Measurements from ENCODE around the gene CEP89. TPM values are rescaled to one million over a fixed set of nuclear protein-coding genes. Genes with fewer than 3 reads are reported as not detected.

Gene CEP89
- total and polyA plus RNA-seq, 2 of the 4 experiments (the other 2 are of a cell fraction), result 7.2 to 17.4 TPM

DNA sequence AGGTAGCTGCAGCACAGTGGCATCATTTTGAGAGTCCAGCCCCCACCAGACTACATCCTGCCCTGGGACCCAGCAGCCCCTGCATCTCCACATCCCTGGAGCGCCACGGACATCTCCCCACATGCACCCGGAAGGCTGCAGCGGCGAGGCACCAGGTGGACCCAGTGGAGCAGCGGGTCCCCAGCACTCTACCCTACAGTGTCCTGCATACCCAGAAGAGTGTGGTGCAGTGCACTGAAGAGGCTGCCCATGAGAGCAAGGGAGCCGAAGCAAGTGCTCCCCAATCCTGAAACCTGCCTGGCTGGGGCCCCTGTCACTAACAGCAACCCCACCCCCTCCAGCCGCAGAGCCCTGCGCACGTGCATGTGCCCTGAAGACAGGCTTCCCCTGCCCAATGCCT, 80.9 kb downstream of the CEP89 start:
- H4K91ac ChIP-seq (ENCODE audit: insufficient read depth, low read depth, low read length), result no peak overlapping the region
- no peak overlapping the region for H2BK120ac ChIP-seq (ENCODE audit: low read depth, low read length)
- H3K36me3 ChIP-seq (ENCODE audit: control insufficient read depth, insufficient read depth, low read length), result peaks cover 5% of the 10 kb centered on the region; the same call in 1 of the 2 replicates
- no peak overlapping the region for H3K4me2 ChIP-seq (ENCODE audit: low read depth, low read length)
- H3K27me3 ChIP-seq (ENCODE audit: control insufficient read depth, insufficient read depth, low read length), result no peaks in the 10 kb centered on the region
- H3K4ac ChIP-seq (ENCODE audit: low read depth, low read length), result no peak overlapping the region
- no peak overlapping the region for H3K4me3 ChIP-seq (ENCODE audit: insufficient read depth, low read depth, low read length)
- no peak overlapping the region for H2BK15ac ChIP-seq (ENCODE audit: low read depth, low read length)
- H3K9ac ChIP-seq (ENCODE audit: low read depth, low read length), result no peak overlapping the region
- no peak overlapping the region for H3K27ac ChIP-seq (ENCODE audit: insufficient read depth, low read length)
- in situ Hi-C loops (cut with MboI; ENCODE audit: low sequenced_read_pairs) (no loop called here), dilution Hi-C loops (cut with HindIII; ENCODE audit: low sequenced_read_pairs, unreplicated experiment) (no loop called here), intact Hi-C loops (cut with micrococcal nuclease) (no loop called here)
- no peak overlapping the region for H2BK20ac ChIP-seq (ENCODE audit: low read depth, low read length)
- no CpG with 5 or more reads among the region's 10 CpGs for WGBS, 2 experiments (ENCODE audit: extremely low coverage in 2 of 2, insufficient read length in 1 of 2)
- H3K14ac ChIP-seq (replicated peaks; ENCODE audit: low read depth, low read length), result no peak overlapping the region
- no peak for DNase-seq
- H4K8ac ChIP-seq (ENCODE audit: low read depth in 2 of 2, low read length in 2 of 2), result no peak overlapping the region
- no peak overlapping the region for H2BK5ac ChIP-seq (ENCODE audit: low read depth, low read length, poor library complexity, severe bottlenecking)
- no peak for ATAC-seq (ENCODE audit: low read depth)
- no peak overlapping the region for H2AK5ac ChIP-seq (ENCODE audit: low read depth, low read length)
- TF ChIP-seq, protein P1, sequence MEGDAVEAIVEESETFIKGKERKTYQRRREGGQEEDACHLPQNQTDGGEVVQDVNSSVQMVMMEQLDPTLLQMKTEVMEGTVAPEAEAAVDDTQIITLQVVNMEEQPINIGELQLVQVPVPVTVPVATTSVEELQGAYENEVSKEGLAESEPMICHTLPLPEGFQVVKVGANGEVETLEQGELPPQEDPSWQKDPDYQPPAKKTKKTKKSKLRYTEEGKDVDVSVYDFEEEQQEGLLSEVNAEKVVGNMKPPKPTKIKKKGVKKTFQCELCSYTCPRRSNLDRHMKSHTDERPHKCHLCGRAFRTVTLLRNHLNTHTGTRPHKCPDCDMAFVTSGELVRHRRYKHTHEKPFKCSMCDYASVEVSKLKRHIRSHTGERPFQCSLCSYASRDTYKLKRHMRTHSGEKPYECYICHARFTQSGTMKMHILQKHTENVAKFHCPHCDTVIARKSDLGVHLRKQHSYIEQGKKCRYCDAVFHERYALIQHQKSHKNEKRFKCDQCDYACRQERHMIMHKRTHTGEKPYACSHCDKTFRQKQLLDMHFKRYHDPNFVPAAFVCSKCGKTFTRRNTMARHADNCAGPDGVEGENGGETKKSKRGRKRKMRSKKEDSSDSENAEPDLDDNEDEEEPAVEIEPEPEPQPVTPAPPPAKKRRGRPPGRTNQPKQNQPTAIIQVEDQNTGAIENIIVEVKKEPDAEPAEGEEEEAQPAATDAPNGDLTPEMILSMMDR (conservative IDR thresholded peaks at IDR 0.05; ENCODE audit: low read depth, low read length), result no peak
- TF ChIP-seq RCOR1 (IDR thresholded peaks at IDR 0.05; ENCODE audit: insufficient replicate concordance, low read length) (no peak), RAD21 (IDR thresholded peaks at IDR 0.05; ENCODE audit: low read length) (no peak), FOS (IDR thresholded peaks at IDR 0.05; ENCODE audit: low read depth, low read length) (no peak), MXI1 (IDR thresholded peaks at IDR 0.05; ENCODE audit: borderline replicate concordance, low read depth, low read length) (no peak), MAZ (IDR thresholded peaks at IDR 0.05; ENCODE audit: borderline replicate concordance, low read depth, low read length) (no peak), POLR2A (IDR thresholded peaks at IDR 0.05; ENCODE audit: low read depth, low read length) (no peak), MAFK (IDR thresholded peaks at IDR 0.05; ENCODE audit: low read depth, low read length) (no peak), CEBPB (IDR thresholded peaks at IDR 0.05; ENCODE audit: low read depth, low read length) (no peak), SMC3 (IDR thresholded peaks at IDR 0.05; ENCODE audit: low read depth, low read length) (no peak), NFE2L2 (IDR thresholded peaks at IDR 0.05; ENCODE audit: low read depth, low read length) (no peak)
- TF ChIP-seq, protein P2, sequence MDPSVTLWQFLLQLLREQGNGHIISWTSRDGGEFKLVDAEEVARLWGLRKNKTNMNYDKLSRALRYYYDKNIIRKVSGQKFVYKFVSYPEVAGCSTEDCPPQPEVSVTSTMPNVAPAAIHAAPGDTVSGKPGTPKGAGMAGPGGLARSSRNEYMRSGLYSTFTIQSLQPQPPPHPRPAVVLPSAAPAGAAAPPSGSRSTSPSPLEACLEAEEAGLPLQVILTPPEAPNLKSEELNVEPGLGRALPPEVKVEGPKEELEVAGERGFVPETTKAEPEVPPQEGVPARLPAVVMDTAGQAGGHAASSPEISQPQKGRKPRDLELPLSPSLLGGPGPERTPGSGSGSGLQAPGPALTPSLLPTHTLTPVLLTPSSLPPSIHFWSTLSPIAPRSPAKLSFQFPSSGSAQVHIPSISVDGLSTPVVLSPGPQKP (IDR thresholded peaks at IDR 0.05; ENCODE audit: borderline replicate concordance, low read depth, low read length), result no peak
- TF ChIP-seq, protein P3, sequence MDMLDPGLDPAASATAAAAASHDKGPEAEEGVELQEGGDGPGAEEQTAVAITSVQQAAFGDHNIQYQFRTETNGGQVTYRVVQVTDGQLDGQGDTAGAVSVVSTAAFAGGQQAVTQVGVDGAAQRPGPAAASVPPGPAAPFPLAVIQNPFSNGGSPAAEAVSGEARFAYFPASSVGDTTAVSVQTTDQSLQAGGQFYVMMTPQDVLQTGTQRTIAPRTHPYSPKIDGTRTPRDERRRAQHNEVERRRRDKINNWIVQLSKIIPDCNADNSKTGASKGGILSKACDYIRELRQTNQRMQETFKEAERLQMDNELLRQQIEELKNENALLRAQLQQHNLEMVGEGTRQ (IDR thresholded peaks at IDR 0.05; ENCODE audit: low read depth, low read length), result no peak
- H3K23ac ChIP-seq (ENCODE audit: low read depth, low read length), result no peak overlapping the region
- no peaks in the 10 kb centered on the region for H3K9me1 ChIP-seq (ENCODE audit: insufficient read depth, low read length)
- H2AFZ ChIP-seq (replicated peaks; ENCODE audit: low read length, poor library complexity), result no peak overlapping the region
- no TSS peak for BruUV-seq (replicated peaks)
- ChIA-PET CTCF (interaction anchor here (1.0 kb wide), 1 partner anchor 10 kb away, joined by 3 read pairs; no protein-coding TSS in a partner anchor), POLR2A (ENCODE audit: unreplicated experiment) (no interaction called here)
- no peak overlapping the region for H4K5ac ChIP-seq (ENCODE audit: low read depth, low read length)
- H3K4me1 ChIP-seq (ENCODE audit: control insufficient read depth, insufficient read depth, low read length), result no peaks in the 10 kb centered on the region
- H3K79me1 ChIP-seq (ENCODE audit: low read depth in 1 of 2, low read length in 2 of 2), result peaks cover 0 to 6% of the 10 kb centered on the region in 2 experiments; a peak in 1 of 4 replicates
- H3K56ac ChIP-seq (ENCODE audit: extremely low read depth, insufficient read depth, low read length), result no peak overlapping the region
- no peak overlapping the region for H3K18ac ChIP-seq (ENCODE audit: low read depth, low read length)
- peaks cover 3% of the 10 kb centered on the region for H3K9me3 ChIP-seq (ENCODE audit: control insufficient read depth, insufficient read depth, low read length)
- no peak overlapping the region for H2AK9ac ChIP-seq (replicated peaks; ENCODE audit: low read depth, low read length, poor library complexity)
- no peaks in the 10 kb centered on the region for H4K20me1 ChIP-seq (ENCODE audit: insufficient read depth, low read length)

All from IMR-90 (cell line).